ENCODE results near the gene KDM3B.
"Not testable (repeated sequence)": the region's sequence is repeated elsewhere in the genome, so short reads cannot be mapped to it uniquely, and the experiment has no call there.

KDM3B gene

DNA sequence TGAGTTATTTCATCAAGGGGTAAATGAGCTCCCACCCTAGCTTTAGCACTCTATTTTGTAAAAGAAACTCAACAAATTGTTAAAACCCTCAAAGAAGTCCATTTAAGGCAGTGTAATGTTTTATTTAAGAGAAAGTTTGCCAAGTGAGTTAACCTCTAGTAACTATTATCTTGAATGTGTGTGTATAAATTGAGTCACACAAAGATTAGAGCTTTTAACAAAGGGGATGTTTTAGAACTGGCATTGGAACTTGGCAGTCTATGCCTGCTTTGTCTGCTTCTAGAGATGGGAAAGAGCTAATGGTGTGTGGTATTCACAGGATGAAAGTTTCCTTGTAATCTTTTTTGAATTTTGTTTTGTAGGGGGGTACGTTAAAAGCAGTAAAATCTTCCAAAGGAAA is 33.2 kb downstream of the KDM3B start:
- peaks cover 19% of the 10 kb centered on the region for H3K36me3 ChIP-seq (ENCODE audit: control insufficient read depth, insufficient read depth, low read length)
- H3K27me3 ChIP-seq (ENCODE audit: control insufficient read depth, insufficient read depth, low read length): no peaks in the 10 kb centered on the region
- no peaks in the 10 kb centered on the region for H3K4me1 ChIP-seq (ENCODE audit: control insufficient read depth, insufficient read depth, low read length)
- no peak overlapping the region for H3K9ac ChIP-seq (ENCODE audit: low read length)
- H3K27ac ChIP-seq (ENCODE audit: low read depth, low read length): no peak overlapping the region
- H3K4me3 ChIP-seq (ENCODE audit: low read length): no peak overlapping the region

DNA sequence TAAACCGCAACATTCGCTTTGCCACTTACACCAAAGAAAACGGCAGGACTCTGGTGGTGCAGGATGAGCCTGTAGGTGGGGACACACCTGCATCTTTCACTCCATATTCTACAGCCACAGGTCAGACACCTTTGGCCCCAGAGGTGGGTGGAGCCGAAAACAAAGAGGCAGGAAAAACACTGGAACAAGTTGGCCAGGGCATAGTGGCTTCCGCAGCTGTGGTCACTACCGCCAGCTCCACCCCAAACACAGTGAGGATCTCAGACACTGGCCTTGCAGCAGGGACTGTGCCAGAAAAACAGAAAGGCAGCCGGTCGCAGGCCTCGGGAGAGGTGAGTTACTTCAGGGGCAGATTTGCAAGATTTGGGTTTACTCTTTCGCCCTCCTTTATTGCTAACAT is 33.8 kb downstream of the KDM3B start:
- Histone ChIP-seq H3K9ac (ENCODE audit: low read length) (no peak overlapping the region), H3K36me3 (ENCODE audit: control insufficient read depth, insufficient read depth, low read length) (peaks cover 20% of the 10 kb centered on the region), H3K4me1 (ENCODE audit: control insufficient read depth, insufficient read depth, low read length) (no peaks in the 10 kb centered on the region), H3K4me3 (ENCODE audit: low read length) (no peak overlapping the region), H3K27me3 (ENCODE audit: control insufficient read depth, insufficient read depth, low read length) (no peaks in the 10 kb centered on the region), H3K27ac (ENCODE audit: low read depth, low read length) (no peak overlapping the region)

DNA sequence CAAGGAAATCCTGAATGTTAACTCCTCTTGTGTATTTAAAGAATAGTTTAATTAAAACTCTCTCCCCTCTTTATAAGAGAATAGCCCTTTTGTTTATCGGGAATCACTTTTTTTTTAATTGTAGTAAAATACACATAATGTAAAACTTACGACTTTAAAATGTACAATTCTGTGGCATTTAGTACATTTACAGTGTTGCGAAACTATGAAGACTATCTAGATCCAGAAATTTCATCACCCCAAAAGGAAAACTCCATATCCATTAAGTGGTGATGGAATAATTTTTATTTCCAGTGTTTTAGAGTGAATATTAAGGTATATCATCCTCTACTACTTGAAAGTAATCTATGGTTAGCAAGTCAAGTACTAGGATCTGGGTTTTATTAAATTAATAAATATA is 36.8 kb downstream of the KDM3B start:
- Histone ChIP-seq H3K4me3 (ENCODE audit: low read length) (no peak overlapping the region), H3K9ac (ENCODE audit: low read length) (no peak overlapping the region), H3K27ac (ENCODE audit: low read depth, low read length) (no peak overlapping the region), H3K36me3 (ENCODE audit: control insufficient read depth, insufficient read depth, low read length) (peaks cover 27% of the 10 kb centered on the region), H3K27me3 (ENCODE audit: control insufficient read depth, insufficient read depth, low read length) (no peaks in the 10 kb centered on the region), H3K4me1 (ENCODE audit: control insufficient read depth, insufficient read depth, low read length) (no peaks in the 10 kb centered on the region)

DNA sequence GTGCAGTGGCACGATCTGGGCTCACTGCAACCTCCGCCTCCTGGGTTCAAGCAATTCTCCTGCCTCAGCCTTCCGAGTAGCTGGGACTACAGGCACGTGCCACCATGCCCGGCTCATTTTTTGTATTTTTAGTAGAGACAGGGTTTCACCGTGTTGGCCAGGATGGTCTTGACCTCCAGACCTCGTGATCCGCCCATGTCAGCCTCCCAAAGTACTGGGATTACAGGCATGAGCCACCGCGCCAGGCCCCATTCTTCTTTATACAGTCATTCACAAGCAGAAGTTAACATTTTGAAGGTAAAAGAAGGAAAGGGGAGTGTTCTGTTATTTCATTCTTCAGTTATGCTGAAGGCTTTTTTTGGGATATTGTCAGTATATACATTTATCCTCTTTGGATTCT is 37.4 kb downstream of the KDM3B start:
- not testable (repeated sequence) for H3K4me1 ChIP-seq (ENCODE audit: control insufficient read depth, insufficient read depth, low read length); H3K27ac ChIP-seq (ENCODE audit: low read depth, low read length); H3K9ac ChIP-seq (ENCODE audit: low read length); H3K4me3 ChIP-seq (ENCODE audit: low read length); H3K27me3 ChIP-seq (ENCODE audit: control insufficient read depth, insufficient read depth, low read length)
- H3K36me3 ChIP-seq (ENCODE audit: control insufficient read depth, insufficient read depth, low read length): peaks cover 27% of the 10 kb centered on the region

DNA sequence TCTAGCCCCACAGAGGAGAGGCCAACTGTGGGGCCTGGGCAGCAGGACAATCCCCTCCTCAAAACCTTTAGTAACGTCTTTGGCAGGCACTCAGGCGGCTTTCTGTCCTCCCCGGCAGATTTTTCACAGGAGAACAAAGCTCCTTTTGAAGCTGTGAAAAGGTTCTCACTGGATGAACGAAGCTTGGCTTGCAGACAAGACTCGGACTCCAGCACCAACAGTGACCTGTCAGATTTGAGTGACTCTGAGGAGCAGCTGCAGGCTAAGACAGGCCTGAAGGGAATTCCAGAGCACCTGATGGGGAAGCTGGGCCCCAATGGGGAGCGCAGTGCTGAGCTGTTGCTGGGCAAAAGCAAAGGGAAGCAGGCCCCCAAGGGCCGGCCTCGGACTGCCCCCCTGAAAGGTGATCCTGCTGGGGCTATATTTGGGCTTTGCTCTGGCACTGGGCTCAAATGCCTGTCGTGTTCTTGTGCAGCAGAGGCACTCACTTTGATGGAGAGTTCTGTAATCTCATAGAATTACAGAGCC is 39.4 kb downstream of the KDM3B start:
- H3K4me1 ChIP-seq (ENCODE audit: control insufficient read depth, insufficient read depth, low read length): no peaks in the 10 kb centered on the region
- H3K36me3 ChIP-seq (ENCODE audit: control insufficient read depth, insufficient read depth, low read length): peaks cover 21% of the 10 kb centered on the region
- no peak overlapping the region for H3K27ac ChIP-seq (ENCODE audit: low read depth, low read length)
- H3K9ac ChIP-seq (ENCODE audit: low read length): no peak overlapping the region
- no peaks in the 10 kb centered on the region for H3K27me3 ChIP-seq (ENCODE audit: control insufficient read depth, insufficient read depth, low read length)
- no peak overlapping the region for H3K4me3 ChIP-seq (ENCODE audit: low read length)

DNA sequence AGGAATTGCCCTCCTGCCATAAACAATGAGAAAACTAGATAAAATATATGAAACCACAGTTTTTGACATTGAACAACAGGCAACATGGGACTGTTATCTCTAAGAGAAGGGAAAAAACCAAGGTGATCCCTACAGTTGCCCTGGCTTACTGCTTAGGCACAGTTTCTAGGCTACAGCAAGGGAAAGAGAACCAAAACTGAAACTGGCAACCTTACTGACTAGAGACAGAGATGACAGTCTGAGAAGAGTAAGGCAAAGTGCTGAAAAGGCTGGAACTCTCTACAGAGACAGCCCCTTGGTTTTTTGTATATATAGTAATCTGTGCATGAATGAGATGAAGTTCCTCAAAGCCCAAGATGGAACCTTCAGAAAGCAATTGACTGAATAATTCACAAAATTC is 50.2 kb downstream of the KDM3B start:
- H3K27ac ChIP-seq (ENCODE audit: low read depth, low read length): no peak overlapping the region
- H3K4me1 ChIP-seq (ENCODE audit: control insufficient read depth, insufficient read depth, low read length): no peaks in the 10 kb centered on the region
- H3K36me3 ChIP-seq (ENCODE audit: control insufficient read depth, insufficient read depth, low read length): peaks cover 11% of the 10 kb centered on the region
- no peaks in the 10 kb centered on the region for H3K27me3 ChIP-seq (ENCODE audit: control insufficient read depth, insufficient read depth, low read length)
- no peak overlapping the region for H3K4me3 ChIP-seq (ENCODE audit: low read length)
- no peak overlapping the region for H3K9ac ChIP-seq (ENCODE audit: low read length)

DNA sequence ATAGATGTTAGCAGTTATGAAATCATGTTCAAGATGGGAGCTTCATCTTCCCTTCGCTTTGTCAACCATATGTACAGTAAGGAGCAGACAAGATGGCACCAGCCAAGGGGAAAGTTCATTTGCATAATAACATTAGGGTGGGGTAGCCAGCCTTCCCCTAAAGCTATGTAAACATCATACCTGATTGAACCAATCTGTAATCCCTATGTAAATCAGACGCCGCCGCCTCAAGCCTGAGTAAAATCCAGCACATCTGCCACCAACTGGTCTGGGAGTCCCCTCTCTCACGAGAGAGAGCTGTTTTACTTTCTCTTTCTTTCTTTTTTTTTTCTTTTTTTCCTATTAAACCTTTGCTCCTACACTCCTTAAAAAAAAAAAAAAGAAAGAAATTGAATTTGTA is 55.5 kb downstream of the KDM3B start:
- Histone ChIP-seq H3K9ac (ENCODE audit: low read length) (no peak overlapping the region), H3K36me3 (ENCODE audit: control insufficient read depth, insufficient read depth, low read length) (peaks cover 2% of the 10 kb centered on the region), H3K27ac (ENCODE audit: low read depth, low read length) (no peak overlapping the region), H3K4me3 (ENCODE audit: low read length) (no peak overlapping the region), H3K27me3 (ENCODE audit: control insufficient read depth, insufficient read depth, low read length) (no peaks in the 10 kb centered on the region), H3K4me1 (ENCODE audit: control insufficient read depth, insufficient read depth, low read length) (no peaks in the 10 kb centered on the region)

DNA sequence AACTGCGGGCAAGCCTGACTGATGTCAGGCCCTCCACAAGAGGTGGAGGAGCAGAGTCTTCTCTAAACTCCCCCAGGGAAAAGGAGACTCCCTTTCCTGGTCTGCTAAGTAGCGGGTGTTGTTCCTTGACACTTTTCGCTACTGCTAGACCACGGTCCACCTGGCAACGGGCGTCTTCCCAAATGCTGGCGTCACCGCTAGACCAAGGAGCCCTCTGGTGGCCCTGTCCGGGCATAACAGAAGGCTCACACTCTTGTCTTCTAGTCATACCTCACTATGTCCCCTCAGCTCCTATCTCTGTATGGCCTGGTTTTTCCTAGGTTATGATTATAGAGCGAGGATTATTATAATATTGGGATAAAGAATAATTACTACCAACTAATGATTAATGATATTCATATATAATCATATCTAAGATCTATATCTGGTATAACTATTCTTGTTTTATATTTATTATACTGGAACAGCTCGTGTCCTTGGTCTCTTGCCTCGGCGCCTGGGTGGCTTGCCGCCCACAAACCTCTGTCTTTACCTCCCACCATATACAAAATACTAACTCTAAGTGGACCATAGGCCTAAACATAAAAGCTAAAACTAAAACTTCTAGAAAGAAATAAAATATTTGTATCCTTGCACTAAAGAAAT is 58.6 kb downstream of the KDM3B start:
- not testable (repeated sequence) for H3K9ac ChIP-seq (ENCODE audit: low read length); H3K4me3 ChIP-seq (ENCODE audit: low read length); H3K27ac ChIP-seq (ENCODE audit: low read depth, low read length); H3K4me1 ChIP-seq (ENCODE audit: control insufficient read depth, insufficient read depth, low read length); H3K27me3 ChIP-seq (ENCODE audit: control insufficient read depth, insufficient read depth, low read length); H3K36me3 ChIP-seq (ENCODE audit: control insufficient read depth, insufficient read depth, low read length)

DNA sequence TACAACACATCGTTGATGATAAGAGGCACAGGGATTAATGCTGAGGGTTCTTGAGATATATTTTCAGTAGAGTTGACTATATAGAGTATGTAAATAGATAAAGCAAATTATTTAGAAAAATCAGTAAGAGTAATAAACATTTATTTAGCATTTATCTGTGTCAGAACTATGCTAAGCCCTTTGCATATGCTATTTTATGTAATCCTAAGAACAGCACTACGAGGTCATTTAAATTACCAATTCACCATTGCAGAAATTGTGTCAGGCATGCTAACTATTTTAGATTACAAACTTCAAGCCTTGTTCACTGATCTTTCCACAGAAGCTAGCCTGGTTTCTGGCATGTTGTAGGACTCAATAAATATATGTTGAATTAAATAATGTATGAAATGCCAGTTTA is 66.0 kb downstream of the KDM3B start:
- peaks cover 35% of the 10 kb centered on the region for H3K36me3 ChIP-seq (ENCODE audit: control insufficient read depth, insufficient read depth, low read length)

DNA sequence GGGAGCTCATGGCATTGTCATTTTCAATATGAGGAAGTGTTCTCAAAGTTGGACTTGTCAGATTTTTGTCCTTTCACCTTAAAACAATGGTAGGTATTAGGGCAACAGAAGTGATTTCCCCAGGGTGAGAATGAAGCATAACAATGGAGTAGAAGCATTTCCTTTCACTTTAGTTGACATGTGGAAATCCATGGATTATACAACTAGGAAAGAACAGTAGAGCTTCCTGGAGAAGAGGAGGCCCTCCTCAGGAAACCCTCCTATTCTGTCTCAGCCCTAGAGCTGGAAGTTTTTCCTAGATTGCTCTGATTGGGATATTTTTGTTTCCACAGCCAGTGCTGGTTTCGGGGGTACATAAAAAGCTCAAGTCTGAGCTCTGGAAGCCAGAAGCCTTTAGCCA is 72.6 kb downstream of the KDM3B start:
- no peak overlapping the region for H3K27ac ChIP-seq (ENCODE audit: low read depth, low read length)
- no peaks in the 10 kb centered on the region for H3K27me3 ChIP-seq (ENCODE audit: control insufficient read depth, insufficient read depth, low read length)
- H3K4me1 ChIP-seq (ENCODE audit: control insufficient read depth, insufficient read depth, low read length): no peaks in the 10 kb centered on the region
- no peak overlapping the region for H3K9ac ChIP-seq (ENCODE audit: low read length)
- H3K36me3 ChIP-seq (ENCODE audit: control insufficient read depth, insufficient read depth, low read length): peaks cover 41% of the 10 kb centered on the region
- H3K4me3 ChIP-seq (ENCODE audit: low read length): no peak overlapping the region

More for the DNA sequence above, 66.0 kb downstream of the KDM3B start:
- no peak overlapping the region for H3K4me3 ChIP-seq (ENCODE audit: low read length)
- no peaks in the 10 kb centered on the region for H3K27me3 ChIP-seq (ENCODE audit: control insufficient read depth, insufficient read depth, low read length)
- H3K27ac ChIP-seq (ENCODE audit: low read depth, low read length): no peak overlapping the region
- no peak overlapping the region for H3K9ac ChIP-seq (ENCODE audit: low read length)
- H3K4me1 ChIP-seq (ENCODE audit: control insufficient read depth, insufficient read depth, low read length): no peaks in the 10 kb centered on the region

DNA sequence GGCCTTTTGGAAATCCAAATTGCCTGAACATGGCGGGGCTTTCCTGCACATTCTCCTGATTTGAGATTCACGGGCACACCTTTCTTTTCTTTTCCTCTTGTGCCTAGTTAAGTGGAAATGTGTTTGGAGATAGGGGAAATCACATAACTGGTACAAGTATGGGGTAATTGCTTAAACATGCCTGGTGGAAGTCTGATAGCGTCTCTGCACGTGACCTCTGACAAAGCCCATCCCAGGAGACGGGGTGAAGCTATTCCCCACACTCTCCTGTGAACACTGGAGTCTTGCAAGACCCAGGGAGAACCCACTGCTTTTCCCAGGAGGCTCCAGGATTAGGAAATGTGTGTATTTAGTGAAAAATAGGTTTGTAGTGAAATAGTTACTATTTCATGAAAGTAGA is 83.5 kb downstream of the KDM3B start:
- H3K4me3 ChIP-seq (ENCODE audit: low read length): no peak overlapping the region
- H3K9ac ChIP-seq (ENCODE audit: low read length): no peak overlapping the region
- no peak overlapping the region for H3K27ac ChIP-seq (ENCODE audit: low read depth, low read length)
- no peaks in the 10 kb centered on the region for H3K27me3 ChIP-seq (ENCODE audit: control insufficient read depth, insufficient read depth, low read length)
- peaks cover 32% of the 10 kb centered on the region for H3K36me3 ChIP-seq (ENCODE audit: control insufficient read depth, insufficient read depth, low read length)
- peaks cover 10% of the 10 kb centered on the region for H3K4me1 ChIP-seq (ENCODE audit: control insufficient read depth, insufficient read depth, low read length)

DNA sequence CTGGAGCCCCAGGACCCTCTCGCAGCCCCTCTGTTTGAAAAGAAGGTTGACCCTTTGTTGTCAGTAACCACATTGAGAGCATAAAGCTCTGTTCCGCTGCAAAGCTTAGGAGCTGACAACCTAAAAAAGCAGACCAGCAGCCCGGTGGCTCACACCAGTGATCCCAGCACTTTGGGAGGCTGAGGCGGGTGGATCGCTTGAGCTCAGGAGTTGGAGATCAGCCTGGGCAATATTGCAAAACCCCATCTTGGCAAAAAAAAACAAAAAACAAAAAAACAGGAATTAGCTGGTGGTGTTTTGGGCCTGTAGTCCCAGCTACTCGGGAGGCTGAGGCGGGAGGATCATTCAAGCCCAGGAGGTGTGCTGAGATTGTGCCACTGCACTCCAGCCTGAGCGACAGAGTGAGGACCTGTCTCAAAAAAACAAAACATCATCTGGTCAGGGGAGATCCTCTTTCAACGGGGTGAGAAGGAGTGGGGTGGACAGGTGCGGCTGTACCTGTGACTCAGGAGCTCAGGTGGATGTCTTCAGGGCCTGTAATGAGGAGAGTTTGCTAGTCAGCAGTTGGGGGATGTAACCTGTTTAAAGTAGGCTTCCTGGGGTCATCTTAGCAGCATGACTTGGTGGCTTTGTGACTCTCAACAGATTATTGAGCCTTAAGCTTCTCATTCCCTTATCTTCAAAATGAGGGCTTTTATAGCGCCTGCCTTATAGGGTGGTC is 85.7 kb downstream of the KDM3B start:
- no peak overlapping the region for H3K27ac ChIP-seq (ENCODE audit: low read depth, low read length)
- H3K4me3 ChIP-seq (ENCODE audit: low read length): peak overlapping the region; percentile 35
- peaks cover 10% of the 10 kb centered on the region for H3K4me1 ChIP-seq (ENCODE audit: control insufficient read depth, insufficient read depth, low read length)
- no peaks in the 10 kb centered on the region for H3K27me3 ChIP-seq (ENCODE audit: control insufficient read depth, insufficient read depth, low read length)
- H3K36me3 ChIP-seq (ENCODE audit: control insufficient read depth, insufficient read depth, low read length): peaks cover 18% of the 10 kb centered on the region
- no peak overlapping the region for H3K9ac ChIP-seq (ENCODE audit: low read length)

Data from rectal smooth muscle tissue (tissue), 1 donor.